LNCaP clone FGC (cell line): ENCODE results near the gene C12orf50.
"Not testable (repeated sequence)": the region's sequence is repeated elsewhere in the genome, so short reads cannot be mapped to it uniquely, and the experiment has no call there.

Source experiments
- DNase-seq: peaks from one replicate; pipeline ENCODE4 v3.0.0-alpha.2; 2011; ENCODE audit warnings: low read depth
- H3K4me3 ChIP-seq: 2 replicates; pipeline ENCODE4 v1.5.1; 2011; ENCODE audit warnings: mild to moderate bottlenecking, low read depth, low read length, control low read depth
- CTCF ChIP-seq: IDR thresholded peaks from 2 replicates; pipeline ENCODE4 v1.5.1; 2012; ENCODE audit warnings: mild to moderate bottlenecking; ENCODE audit not compliant: control insufficient read depth, insufficient read depth; ENCODE audit errors: extremely low read depth

The C12orf50 gene

GRCh38 chr12:87960566-87960965 is 68.6 kb downstream of the C12orf50 start:
- H3K4me3 ChIP-seq = no peak overlapping the region
- DNase-seq = no peak
- no peak for TF ChIP-seq CTCF

GRCh38 chr12:87954028-87954427 is 75.2 kb downstream of the C12orf50 start:
- not testable (repeated sequence) for H3K4me3 ChIP-seq, DNase-seq

- DNase-seq = peak; percentile 70
- TF ChIP-seq CTCF = peak; percentile 79
- no peak overlapping the region for H3K4me3 ChIP-seq
These were observed 75.8 kb downstream of the C12orf50 start for GRCh38 chr12:87953256-87953860.

- DNase-seq = no peak
- TF ChIP-seq CTCF = no peak
- H3K4me3 ChIP-seq = no peak overlapping the region
These were observed 76.4 kb downstream of the C12orf50 start for GRCh38 chr12:87952850-87953249.

GRCh38 chr12:87952223-87952622 is 77.0 kb downstream of the C12orf50 start:
- no peak for TF ChIP-seq CTCF
- no peak overlapping the region for H3K4me3 ChIP-seq
- DNase-seq = no peak

- no peak overlapping the region for H3K4me3 ChIP-seq
- TF ChIP-seq CTCF = no peak
- no peak for DNase-seq
These were observed 85.4 kb downstream of the C12orf50 start for GRCh38 chr12:87943762-87944161.

- no peak for DNase-seq
- H3K4me3 ChIP-seq = no peak overlapping the region
- TF ChIP-seq CTCF = no peak
These were observed 86.2 kb downstream of the C12orf50 start for GRCh38 chr12:87943023-87943422.

GRCh38 chr12:87939182-87939581 is 90.0 kb downstream of the C12orf50 start:
- no peak for DNase-seq
- no peak for TF ChIP-seq CTCF
- no peak overlapping the region for H3K4me3 ChIP-seq
